HG02610 (cell line): ENCODE results near the gene ESRRA.
A peak's percentile ranks its signal among the peaks of the same experiment; 100 is the strongest.

Experiments
- ATAC-seq: cut with Tn5 transposase; IDR thresholded peaks from one replicate; pipeline ENCODE4 v1.9.1; 2021; ENCODE audit warnings: mild to moderate bottlenecking, moderate library complexity; ENCODE audit not compliant: unreplicated experiment

ESRRA gene

DNA sequence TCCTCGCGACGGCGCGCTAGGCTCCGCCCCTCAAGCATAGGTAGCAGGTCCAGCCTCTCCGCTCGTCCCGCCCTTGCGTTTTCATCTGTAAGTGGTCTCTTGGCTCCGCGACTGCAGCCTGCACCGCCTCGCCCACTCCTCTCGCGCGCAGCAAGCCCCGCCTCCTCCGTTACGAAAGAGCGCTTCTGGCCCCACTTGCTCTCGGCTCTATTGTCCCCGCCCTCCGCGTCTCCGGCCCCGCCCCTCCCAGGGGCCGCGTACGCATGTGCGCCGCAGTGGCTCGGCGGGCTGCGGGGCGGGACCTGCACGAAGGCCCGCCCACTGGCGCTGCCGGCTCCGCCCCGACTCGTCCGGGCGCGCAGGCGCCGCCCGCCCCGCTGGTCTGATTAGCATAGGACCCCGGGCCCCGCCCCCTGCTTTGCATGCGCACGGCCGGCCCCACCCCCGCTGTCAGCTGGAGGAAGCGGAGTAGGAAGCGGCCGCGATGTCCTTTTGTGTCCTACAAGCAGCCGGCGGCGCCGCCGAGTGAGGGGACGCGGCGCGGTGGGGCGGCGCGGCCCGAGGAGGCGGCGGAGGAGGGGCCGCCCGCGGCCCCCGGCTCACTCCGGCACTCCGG lies at the start of gene ESRRA:
TSS of gene ESRRA (plus strand) at position 450 of the 616 bp plus-strand sequence. CDS start 1,656 bp downstream, outside the sequence.
- peak; percentile 71 for ATAC-seq

DNA sequence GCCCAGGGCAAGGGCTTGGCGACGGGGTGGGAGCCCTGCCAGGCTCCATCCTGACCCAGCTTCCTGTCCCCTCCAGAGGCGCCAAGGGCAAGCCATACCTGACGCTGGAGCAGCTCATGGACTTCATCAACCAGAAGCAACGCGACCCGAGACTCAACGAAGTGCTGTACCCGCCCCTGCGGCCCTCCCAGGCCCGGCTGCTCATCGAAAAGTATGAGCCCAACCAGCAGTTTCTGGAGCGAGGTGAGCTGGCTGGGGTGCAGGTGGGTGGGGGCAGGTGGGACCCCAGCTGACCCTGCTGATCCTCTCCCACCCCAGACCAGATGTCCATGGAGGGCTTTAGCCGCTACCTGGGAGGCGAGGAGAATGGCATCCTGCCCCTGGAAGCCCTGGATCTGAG lies 49.0 kb upstream of the ESRRA start:
- ATAC-seq = no peak

DNA sequence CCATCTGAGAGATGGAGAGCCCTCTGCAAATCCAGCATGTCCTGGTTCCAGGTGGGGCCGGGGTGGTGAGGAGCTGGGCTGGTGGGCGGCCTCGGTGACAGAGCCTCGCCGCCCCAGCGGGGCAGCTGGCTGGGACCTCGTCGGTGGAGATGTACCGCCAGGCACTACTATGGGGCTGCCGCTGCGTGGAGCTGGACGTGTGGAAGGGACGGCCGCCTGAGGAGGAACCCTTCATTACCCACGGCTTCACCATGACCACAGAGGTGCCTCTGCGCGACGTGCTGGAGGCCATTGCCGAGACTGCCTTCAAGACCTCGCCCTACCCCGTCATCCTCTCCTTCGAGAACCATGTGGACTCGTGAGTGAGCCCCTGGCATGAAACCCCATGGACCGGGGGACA lies 47.0 kb upstream of the ESRRA start:
- ATAC-seq = no peak

DNA sequence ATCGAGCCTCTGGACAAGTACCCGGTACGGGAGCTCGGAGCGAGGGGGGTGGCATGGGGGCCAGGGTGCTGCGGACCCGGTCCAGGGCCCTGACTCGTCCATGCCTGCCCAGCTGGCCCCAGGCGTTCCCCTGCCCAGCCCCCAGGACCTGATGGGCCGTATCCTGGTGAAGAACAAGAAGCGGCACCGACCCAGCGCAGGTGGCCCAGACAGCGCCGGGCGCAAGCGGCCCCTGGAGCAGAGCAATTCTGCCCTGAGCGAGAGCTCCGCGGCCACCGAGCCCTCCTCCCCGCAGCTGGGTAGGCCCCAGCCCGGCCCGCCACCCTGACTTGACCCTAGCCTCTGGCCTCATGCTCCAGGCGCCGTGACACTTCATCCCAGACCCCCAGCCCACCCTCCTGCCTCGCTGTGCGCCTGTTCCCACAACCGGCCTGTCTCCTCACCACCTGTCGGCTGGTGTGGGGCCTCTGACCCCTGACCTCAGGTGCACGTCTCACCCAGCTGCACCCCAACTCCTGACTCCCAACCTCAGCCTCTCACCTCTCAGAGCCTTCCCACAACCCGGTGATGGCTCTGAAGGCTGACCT lies 46.3 kb upstream of the ESRRA start:
- no peak for ATAC-seq

DNA sequence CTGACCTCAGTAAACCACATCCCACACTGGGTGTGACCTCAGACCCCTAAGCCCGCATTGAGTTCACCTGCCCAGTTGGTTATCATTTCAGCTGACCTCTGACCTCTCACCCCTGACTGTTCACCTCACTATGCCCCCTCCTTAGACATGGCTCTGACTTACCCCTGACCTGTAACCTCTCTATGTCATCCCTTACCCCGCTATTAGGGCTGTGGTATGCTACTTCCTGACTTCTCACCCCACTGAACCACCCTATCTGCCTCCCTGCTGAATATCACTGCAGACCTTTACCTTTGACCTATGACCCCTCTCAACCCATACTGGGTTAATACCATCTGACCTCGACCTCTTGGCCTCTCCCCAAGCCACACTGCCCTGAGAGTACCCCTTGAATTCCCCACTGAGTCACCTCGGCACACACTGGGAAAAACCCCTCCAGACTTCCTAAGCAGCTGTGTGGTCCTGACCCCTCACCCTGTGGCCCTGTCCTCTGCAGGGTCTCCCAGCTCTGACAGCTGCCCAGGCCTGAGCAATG lies 45.7 kb upstream of the ESRRA start:
- no peak for ATAC-seq

DNA sequence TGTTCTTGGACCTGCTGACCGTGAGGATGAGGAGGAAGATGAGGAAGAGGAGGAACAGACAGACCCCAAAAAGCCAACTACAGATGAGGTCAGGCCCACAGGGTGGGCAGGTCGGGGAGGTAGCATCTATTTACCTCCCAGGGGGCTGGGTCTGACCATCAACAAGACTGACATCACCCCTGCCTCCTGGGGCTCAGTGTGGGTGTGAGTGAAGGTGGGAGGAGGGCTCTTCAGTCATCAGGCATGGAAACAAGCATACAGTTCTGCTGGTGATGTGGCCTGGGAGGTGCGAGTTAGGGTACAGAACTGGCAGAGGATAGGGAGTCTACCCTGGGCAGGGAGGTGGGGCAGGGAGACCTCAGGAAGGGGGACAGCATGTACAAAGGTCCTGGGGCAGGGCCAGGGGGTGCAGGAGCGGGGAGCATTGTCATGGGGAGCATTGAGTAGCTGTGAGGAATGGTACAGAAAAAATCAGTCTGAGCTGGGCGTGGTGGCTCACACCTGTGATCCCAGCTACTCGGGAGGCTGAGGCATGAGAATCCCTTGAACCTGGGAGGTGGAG lies 45.1 kb upstream of the ESRRA start:
- no peak for ATAC-seq

DNA sequence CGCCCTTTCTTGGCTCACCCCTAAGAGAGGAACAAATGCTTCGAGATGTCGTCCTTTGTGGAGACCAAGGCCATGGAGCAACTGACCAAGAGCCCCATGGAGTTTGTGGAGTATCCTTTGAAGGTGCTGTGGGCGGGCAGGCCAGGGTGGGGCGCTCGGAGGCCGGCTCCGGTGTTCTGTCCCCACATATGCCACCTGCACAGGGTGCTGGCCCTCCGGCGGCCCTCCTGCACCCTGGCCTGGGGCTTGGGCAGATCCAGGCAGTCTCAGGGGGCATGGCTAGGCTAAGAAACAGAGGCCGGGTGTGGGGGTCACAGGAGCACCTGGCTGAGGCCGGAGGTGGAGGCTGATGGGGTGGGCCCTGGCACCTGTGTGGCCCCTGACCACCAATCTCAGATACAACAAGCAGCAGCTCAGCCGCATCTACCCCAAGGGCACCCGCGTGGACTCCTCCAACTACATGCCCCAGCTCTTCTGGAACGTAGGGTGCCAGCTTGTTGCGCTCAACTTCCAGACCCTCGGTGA lies 43.7 kb upstream of the ESRRA start:
- ATAC-seq = no peak

DNA sequence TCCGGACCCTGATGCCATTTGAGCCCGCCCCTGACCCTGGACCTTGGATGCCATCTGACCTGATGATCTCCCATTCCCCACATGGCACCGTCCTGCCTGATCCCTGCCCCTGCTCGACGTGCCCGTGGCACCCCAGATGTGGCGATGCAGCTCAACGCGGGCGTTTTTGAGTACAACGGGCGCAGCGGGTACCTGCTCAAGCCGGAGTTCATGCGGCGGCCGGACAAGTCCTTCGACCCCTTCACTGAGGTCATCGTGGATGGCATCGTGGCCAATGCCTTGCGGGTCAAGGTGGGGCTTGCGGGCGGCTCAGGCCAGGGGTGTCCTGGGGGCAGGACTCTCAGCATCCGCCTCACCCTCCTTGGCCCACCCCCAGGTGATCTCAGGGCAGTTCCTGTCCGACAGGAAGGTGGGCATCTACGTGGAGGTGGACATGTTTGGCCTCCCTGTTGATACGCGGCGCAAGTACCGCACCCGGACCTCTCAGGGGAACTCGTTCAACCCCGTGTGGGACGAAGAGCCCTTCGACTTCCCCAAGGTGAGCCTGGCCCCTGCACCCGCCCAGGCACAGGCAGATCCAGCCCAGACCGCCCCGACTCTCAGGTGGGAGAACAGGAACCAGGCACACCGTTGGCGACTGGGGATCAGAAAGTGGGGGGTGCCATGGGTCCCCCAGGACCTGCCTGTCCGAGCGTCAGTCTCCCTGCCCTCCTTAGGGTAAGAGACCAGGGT lies 42.9 kb upstream of the ESRRA start:
- ATAC-seq = no peak

DNA sequence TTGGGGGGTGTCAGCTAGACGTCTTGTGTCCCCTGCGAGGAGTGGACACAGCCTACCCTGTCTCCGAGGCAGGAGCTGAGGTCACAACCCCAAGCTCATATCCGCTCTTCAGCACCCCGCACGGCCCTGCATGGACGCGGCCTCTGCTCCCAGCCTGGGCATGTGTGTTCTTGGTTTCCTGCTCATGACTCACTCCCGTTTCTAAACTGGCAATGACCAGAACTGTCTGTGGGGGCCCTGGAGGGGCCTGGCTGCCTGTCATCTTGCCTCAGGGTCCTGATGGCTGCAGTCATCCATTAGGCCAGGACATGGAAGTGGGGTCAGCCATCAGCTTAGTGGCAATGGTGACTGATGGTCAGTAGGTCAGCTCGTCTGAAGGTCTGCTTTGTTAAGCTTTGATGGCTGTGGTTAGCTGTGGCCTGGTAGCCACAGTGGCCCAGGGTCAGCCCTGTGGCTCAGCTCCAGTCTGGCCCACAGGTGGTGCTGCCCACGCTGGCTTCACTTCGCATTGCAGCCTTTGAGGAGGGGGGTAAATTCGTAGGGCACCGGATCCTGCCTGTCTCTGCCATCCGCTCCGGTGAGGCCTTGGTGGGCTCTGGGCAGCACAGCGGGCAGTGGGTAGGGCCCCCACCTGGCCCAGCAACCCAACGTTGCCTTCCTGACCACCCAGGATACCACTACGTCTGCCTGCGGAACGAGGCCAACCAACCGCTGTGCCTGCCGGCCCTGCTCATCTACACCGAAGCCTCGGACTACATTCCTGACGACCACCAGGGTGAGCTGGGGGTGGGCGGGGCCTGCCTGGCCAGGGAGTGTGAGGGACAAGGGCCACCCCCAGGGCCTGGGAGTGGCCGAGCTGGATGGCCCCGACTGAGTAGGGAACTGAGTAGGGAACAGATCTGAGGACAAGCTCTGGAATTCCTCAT lies 42.0 kb upstream of the ESRRA start:
- ATAC-seq = no peak

DNA sequence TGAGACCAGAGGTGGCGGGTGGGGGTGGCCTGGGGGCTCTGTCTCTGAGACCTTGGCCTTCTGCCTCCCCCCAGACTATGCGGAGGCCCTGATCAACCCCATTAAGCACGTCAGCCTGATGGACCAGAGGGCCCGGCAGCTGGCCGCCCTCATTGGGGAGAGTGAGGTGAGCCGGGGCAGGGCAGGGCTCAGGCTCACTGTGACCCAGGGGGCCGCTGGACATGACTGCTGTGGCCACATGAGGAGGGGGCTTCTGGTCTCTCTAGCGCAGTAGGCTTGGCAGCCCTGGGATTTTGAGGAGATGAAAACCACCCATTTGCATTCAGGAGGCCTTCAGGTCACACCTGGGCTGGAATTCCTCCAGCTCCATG lies 41.4 kb upstream of the ESRRA start:
- no peak for ATAC-seq

DNA sequence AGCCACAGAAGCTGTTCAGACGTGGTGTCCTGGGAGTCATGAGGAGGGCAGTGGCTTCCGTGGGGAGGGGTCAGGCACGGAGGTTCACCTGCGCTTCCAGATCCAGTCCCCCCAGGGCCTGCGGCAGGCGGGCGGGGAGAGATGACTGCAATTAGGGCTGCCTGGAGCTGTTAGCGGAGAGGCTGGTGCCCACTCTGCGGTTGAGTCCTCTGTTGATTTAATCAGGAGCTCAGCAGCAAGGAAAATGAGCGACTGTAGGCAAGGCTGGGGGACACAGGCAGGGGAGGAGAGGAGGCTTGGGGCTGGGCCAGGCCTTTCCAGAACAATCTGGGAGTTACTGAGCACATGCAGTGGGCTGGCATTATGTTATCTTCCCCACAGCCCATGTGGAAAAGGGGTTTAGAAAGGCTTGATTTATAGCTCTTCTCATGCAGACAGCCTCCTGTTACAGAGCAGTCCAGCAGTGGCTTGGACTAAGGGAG lies 40.9 kb upstream of the ESRRA start:
- no peak for ATAC-seq

DNA sequence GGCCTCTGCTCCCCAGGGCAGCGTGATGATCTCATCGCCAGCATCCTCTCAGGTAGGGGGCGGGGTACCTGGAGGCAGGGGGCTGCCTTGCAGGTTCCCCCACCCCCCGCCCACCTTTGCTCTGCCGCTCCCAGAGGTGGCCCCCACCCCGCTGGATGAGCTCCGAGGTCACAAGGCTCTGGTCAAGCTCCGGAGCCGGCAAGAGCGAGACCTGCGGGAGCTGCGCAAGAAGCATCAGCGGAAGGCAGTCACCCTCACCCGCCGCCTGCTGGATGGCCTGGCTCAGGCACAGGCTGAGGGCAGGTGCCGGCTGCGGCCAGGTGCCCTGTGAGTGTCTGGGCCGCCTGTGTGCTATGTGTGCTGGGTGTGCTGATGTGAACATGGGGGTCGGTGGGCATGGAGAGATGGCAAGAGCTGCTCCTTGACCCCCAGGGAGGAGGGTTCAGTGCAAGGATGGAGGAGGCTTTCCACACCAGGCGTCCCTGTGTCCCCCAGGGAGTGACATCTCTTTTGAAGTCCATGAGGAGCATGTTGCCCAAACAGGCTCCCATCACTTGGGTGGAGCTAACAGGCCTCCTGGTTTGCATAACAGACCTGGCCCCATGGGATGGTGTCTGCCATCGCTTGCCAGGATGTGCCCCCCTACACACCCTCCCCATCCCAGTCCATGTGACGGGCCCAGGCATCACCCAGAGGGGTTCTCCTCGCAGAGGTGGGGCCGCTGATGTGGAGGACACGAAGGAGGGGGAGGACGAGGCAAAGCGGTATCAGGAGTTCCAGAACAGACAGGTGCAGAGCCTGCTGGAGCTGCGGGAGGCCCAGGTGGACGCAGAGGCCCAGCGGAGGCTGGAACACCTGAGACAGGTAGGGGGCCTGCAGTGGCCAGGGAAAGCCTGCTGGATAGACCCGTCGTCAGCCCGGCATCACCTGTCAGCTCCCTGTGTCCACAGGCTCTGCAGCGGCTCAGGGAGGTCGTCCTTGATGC lies 39.9 kb upstream of the ESRRA start:
- no peak for ATAC-seq

DNA sequence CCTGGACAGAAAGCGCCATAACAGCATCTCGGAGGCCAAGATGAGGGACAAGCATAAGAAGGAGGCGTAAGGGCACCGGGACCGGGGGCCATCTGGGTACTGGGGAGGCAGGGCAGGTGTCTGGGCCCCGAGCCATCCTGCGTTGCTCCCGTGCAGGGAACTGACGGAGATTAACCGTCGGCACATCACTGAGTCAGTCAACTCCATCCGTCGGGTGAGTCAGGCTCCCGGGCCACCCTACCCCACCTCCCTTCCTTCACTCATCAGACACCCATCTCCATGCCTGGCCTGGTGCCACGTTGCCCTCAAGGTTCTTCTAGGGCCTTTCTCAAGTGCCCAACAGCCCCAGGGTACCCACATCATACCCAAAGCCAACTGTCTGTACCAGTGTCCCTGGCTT lies 39.0 kb upstream of the ESRRA start:
- no peak for ATAC-seq

DNA sequence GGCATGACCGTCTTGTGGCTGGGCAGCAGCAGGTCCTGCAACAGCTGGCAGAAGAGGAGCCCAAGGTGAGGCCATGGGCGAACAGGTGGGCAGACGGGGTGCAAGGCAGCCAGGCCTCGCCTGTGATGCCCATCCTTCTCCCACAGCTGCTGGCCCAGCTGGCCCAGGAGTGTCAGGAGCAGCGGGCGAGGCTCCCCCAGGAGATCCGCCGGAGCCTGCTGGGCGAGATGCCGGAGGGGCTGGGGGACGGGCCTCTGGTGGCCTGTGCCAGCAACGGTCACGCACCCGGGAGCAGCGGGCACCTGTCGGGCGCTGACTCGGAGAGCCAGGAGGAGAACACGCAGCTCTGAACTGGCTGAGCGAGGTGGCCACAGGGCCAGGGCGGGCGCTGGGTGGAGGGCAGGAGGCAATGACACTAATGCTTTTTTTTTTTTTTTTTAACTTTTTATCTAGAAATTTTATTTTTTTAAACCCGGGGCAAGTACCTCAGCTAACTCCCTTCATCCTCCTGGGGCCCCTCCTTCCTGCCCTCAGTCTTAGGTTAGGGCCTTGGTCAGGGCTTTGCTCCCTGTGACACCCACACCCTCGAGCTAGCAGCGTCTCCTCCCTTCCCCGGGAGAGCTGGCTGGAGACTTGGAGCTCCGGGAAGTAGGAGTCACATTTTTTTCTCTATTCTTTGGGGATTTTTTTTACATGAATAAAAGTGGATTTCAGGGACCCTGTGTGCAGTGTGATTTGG lies 37.9 kb upstream of the ESRRA start:
- ATAC-seq = no peak

DNA sequence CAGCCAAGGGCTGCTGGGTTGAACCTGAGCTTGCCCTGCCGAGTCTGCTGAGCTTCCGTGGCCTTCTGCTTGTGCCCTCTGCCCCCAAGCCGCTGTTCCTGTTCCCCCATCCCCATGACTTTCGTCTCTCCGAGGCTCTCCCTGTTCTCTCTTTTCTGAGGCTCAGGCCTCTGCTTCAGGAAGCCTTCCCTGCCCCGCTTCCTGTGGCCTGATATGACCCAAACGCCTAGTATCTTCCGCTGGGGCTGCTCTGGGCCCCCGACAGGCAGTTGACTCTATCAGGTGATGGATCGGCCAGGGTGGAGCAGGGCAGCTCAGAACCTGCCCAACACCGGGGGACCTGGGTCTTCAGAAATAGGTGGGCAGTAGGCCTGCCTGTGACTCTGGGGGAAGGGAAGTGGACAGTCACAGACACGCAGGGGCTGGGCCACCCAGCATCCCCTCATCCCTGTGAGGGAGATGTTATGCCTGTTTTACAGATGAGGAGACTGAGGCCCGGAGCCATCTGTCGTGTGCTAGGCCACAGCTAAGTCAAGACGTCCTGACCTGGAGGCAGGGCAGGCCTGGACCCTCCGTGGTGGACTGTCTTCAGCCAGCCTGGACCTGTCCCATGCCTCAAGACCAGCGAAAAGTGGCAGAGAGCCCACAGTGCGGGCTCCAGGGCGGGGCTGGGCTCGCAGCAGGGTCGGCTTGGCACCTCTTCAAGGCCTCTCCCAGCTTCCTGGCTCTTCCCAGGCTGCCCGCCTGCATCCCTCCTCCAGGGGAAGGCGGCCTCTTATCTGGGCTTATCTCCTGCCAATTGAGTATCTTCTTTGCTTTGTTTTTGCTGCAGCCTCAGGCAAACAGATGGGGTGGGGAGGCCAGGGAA lies 37.1 kb upstream of the ESRRA start:
- no peak for ATAC-seq

DNA sequence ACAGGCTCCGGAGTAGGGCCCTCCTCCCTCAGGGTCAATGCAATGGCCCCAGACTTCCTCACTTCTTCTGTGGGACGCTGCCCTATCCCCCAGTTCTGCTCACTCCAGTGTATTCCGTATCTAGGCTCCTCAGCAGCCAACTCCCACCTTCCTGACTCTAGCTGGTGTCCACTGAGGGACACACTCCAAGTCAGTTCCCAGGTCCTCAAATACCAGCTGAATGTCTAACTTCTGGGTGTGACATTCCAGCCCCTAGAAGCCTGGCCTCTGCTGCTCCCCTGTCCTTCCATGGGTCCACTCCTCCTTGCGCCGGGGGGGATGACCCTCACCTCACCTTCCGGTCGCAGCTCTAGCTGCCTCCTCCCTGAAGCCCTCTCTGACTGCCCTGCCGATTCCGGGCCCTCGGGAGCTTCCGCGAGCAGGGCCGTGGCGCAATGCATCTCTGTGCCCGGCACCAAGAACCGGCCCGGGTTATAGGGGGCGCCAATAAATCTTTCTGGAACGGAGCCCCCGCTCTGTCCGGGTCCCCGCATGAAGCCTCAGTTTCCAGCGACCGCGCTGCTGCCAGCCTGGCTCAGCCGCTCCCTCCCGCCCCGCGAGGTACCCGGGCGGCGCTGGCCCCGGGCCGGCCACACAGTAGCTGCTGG lies 36.3 kb upstream of the ESRRA start:
- peak; percentile 12 for ATAC-seq
